CMK (cell line): ENCODE data around the gene PLEKHM1.
A peak's percentile ranks its signal among the peaks of the same experiment; 100 is the strongest.
"Not testable (repeated sequence)": the region's sequence is repeated elsewhere in the genome, so short reads cannot be mapped to it uniquely, and the experiment has no call there.

Source experiments
- DNase-seq: peaks from one replicate; pipeline ENCODE4 v3.0.0-alpha.2; 2010; ENCODE audit warnings: low read depth

The PLEKHM1 gene

GRCh38 chr17:45490615-45491433 is at the start of gene PLEKHM1:
Gene PLEKHM1 (minus strand): TSS chr17:45490721. CDS start chr17:45482484, 8,237 bp downstream.
- peak; percentile 52 for DNase-seq

GRCh38 chr17:45538168-45538567 is 47.6 kb upstream of the PLEKHM1 start:
- not testable (repeated sequence) for DNase-seq

- DNase-seq: not testable (repeated sequence)
Observed at GRCh38 chr17:45506072-45506471, 15.6 kb upstream of the PLEKHM1 start.

GRCh38 chr17:45505183-45505582 is 14.7 kb upstream of the PLEKHM1 start:
- not testable (repeated sequence) for DNase-seq

- not testable (repeated sequence) for DNase-seq
Observed at GRCh38 chr17:45501092-45501707, 10.7 kb upstream of the PLEKHM1 start.

GRCh38 chr17:45500478-45500877 is 10.0 kb upstream of the PLEKHM1 start:
- not testable (repeated sequence) for DNase-seq

- not testable (repeated sequence) for DNase-seq
Observed at GRCh38 chr17:45499208-45499607, 8.7 kb upstream of the PLEKHM1 start.

- DNase-seq: not testable (repeated sequence)
Observed at GRCh38 chr17:45498377-45498776, 7.9 kb upstream of the PLEKHM1 start.

- DNase-seq: not testable (repeated sequence)
Observed at GRCh38 chr17:45497449-45497848, 6.9 kb upstream of the PLEKHM1 start.

GRCh38 chr17:45496507-45496906 is 6.0 kb upstream of the PLEKHM1 start:
- not testable (repeated sequence) for DNase-seq

GRCh38 chr17:45494556-45494955 is 4.0 kb upstream of the PLEKHM1 start:
- not testable (repeated sequence) for DNase-seq

- not testable (repeated sequence) for DNase-seq
Observed at GRCh38 chr17:45492156-45492555, 1.6 kb upstream of the PLEKHM1 start.

- not testable (repeated sequence) for DNase-seq
Observed at GRCh38 chr17:45490198-45490597, 323 bp downstream of the PLEKHM1 start.

GRCh38 chr17:45487704-45488103 is 2.8 kb downstream of the PLEKHM1 start:
- DNase-seq: not testable (repeated sequence)

- DNase-seq: not testable (repeated sequence)
Observed at GRCh38 chr17:45483591-45484216, 6.8 kb downstream of the PLEKHM1 start.

- DNase-seq: not testable (repeated sequence)
Observed at GRCh38 chr17:45483177-45483576, 7.3 kb downstream of the PLEKHM1 start.

- DNase-seq: not testable (repeated sequence)
Observed at GRCh38 chr17:45482317-45482716, 8.2 kb downstream of the PLEKHM1 start.

- DNase-seq: not testable (repeated sequence)
Observed at GRCh38 chr17:45475436-45475835, 15.1 kb downstream of the PLEKHM1 start.

- not testable (repeated sequence) for DNase-seq
Observed at GRCh38 chr17:45472249-45472648, 18.3 kb downstream of the PLEKHM1 start.

GRCh38 chr17:45469204-45469563 is 21.3 kb downstream of the PLEKHM1 start:
- DNase-seq: not testable (repeated sequence)

- DNase-seq: not testable (repeated sequence)
Observed at GRCh38 chr17:45468293-45469203, 22.0 kb downstream of the PLEKHM1 start.
